NCI-H345 treated with DMSO at 0.1 percent for 48 hours (cell line): ENCODE data around the gene PPM1E.
"Not testable (repeated sequence)": the region's sequence is repeated elsewhere in the genome, so short reads cannot be mapped to it uniquely, and the experiment has no call there.

Experiments used
- DNase-seq: peaks from one replicate; lab custom pipeline; 2025; ENCODE audit not compliant: unreplicated experiment; lab: John Stamatoyannopoulos, UW

Gene PPM1E

DNA sequence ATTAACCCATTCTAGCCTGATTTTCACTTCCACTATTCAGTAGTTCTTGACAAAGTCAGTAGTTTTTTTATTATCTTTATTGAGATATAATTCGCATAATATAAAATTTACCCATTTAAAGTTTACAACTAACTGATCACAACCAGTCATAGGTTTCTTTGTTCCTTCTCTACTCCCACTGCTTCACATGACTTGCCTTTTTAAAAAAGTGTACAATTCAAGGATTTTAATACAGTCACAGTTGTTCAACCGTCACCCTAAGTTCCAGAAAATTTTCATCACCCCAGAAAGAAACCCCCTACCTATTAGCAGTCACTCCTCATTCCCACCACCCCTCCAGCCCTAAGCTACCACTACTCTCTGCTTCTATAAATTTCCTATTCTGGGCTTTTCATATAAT lies 188.5 kb downstream of the PPM1E start:
- DNase-seq = no peak

GRCh38 chr17:58947411-58947810 lies 191.8 kb downstream of the PPM1E start:
- DNase-seq = no peak

DNA sequence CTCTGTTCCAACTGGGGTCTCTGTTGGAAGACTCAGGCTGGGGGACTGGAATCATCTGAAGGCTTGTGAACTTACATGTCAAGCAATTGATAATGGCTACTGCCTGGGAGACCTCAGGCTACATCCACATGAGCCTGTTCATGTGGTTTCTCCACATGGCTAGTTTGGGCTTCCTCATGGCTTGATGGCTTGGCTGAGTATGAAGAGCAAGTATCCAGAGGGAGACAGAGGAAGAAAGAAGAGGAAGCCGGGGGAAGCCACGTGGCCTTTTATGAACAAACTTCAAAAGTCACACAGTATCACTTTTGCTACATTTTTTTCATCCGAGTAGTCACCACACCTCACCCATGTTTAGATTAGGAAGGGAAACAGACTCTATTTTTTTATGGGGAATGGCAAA lies 192.2 kb downstream of the PPM1E start:
- no peak for DNase-seq

DNA sequence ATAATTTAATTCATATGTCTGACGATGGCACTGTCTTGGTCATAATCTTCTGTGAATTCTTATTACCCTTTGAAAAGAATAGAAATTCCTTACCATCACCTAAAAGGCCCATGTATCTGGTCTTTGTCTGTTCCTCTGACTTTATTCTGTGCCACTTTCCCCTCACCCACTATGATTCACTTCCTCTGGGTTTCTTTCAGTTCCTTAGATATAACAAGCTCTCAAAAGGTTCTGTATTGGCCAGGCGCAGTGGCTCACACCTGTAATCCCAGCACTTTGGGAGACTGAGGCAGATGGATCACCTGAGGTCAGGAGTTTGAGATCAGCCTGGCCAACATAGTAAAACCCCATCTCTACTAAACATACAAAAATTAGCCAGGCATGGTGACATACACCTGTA lies 198.7 kb downstream of the PPM1E start:
- DNase-seq = not testable (repeated sequence)

DNA sequence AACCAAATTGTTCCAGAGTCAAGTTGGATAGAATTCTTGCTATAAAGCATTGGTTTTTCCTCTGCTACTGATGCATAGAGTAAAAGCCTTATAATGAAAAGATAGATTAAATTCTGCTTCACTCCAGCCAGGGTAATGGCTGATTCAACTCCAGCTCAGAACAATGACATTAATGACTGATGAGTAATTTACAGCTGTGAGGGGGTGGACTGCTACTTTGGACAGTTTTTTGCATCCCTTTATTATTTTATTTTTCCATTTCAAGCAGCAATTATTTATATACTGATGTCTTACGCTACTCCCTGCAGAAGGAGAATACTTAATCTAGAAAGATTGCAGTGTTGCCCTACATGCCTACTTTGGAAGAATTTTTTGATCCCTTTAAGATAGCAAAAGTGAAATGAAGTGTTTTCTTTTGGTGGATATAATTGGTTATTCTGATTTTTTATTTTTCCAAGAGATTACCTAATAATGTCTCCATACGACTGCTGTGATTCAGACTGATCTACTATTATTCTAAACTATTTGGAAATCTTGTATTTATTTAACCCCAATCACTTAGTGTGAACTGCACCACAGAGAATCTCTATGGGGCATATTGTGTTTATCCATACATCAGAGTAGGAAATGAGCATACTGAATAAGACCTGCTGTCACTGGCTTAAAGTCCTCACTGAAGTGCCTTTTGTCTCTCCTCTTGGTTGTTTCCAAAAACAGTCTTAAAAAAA lies 201.5 kb downstream of the PPM1E start:
- no peak for DNase-seq

DNA sequence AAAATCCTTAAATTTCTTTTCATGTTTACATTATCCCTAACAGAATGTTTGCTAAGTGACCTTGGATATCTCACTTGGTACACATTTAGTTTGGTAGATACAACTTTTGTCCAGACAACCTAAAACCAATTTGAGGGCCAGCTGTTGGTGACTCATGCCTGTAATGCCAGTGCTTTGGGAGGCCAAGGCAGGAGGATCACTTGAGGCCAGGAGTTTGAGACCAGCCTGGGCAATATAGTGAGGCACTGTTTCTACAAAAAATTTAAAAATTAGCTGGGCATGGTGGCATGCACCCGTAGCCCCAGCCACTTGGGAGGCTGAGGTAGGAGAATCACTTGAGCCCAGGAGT lies 202.0 kb downstream of the PPM1E start:
- DNase-seq = not testable (repeated sequence)

- DNase-seq = peak; percentile 44
These were observed 204.4 kb downstream of the PPM1E start for GRCh38 chr17:58960068-58960467.

DNA sequence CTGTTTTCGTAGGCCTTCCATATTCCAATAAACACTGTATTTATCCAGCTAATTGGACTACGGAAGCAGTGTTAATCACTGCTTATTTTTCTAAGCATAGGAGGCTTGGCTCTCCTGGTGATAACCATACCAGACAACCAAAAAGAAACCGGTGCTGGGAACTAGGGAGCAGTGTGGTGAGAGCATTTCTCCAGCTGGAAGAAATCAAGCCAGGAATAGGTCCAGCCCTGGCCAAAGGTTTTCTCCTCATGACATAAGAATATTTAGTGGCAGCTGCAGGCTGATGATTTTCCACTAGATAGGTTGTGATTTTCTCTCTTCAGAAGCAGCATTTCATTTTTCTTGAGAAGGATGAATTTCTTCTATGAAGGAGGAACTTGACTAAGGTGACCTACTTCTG lies 209.6 kb downstream of the PPM1E start:
- DNase-seq = no peak

- no peak for DNase-seq
These were observed 210.6 kb downstream of the PPM1E start for GRCh38 chr17:58966208-58966607.

DNA sequence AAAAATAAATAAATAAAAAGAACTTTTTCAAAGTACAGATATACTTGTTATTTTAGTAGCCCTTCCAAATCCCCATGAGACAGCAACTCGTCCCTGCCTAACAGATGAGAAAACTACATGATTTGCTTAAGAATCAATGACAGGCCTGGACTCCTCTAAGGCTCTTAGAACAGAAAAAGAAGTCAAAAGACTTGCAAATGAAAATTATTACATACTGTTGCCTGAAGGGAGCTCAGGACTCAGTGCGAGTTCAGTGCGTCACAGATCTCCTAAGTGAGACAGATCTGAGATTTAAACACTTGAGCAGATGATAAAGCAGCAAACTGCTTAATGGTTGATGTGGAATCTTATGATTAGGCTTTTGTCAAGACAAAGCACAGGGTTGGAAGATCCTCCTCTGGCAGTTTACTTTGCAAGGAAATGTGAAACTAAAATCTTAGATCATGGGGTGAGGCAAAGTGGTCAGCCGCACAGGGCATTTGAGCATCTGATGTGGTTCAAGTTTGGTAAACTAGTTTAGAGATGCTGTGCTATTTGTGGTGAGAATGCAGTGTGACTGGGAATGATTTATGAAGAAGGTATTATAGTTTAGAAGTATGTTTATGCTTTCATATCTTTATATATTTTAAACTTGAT lies 212.9 kb downstream of the PPM1E start:
- no peak for DNase-seq

- DNase-seq = peak; percentile 75
These were observed 213.5 kb downstream of the PPM1E start for GRCh38 chr17:58969156-58969555.

- DNase-seq = no peak
These were observed 214.0 kb downstream of the PPM1E start for GRCh38 chr17:58969612-58970011.

- no peak for DNase-seq
These were observed 215.2 kb downstream of the PPM1E start for GRCh38 chr17:58970609-58971450.

GRCh38 chr17:58974354-58974753 lies 218.7 kb downstream of the PPM1E start:
- DNase-seq = no peak

- DNase-seq = no peak
These were observed 220.9 kb downstream of the PPM1E start for GRCh38 chr17:58976541-58976940.

DNA sequence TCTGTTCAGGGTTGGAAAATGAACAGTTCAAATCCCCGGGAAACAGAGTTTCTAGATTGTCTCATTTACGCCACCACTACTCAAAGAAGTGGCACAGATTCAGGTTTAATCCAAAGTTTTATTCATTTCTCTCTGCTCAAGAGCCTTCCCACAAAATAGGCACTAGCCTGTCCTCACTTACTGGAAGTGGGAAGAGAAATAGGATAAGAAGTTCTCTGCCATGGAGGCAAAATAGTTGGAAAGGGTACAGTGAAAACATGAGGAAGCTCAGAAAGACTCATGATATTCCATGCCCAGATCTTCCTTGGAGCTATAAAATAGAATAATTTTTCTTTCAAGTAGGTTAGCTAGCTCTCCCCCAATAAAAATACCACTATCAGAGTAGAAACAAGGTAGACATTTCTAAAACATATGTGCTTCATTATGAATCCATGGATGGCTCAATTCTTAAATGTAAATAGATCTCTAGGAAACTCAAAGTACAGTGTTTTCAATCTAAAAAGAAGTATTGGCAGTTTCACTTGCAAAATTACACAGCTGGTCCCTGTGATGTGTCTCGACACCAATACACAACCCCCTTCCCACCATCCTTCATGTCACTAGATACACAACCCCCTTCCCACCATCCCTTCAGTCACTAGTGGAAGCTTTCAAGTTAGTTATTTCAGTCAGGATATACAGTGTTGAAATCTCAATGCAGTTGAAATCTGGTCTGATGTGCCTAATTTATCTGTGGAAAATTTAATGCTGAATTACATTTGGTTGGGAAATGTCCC lies 225.2 kb downstream of the PPM1E start:
- no peak for DNase-seq

GRCh38 chr17:58982626-58983025 lies 227.0 kb downstream of the PPM1E start:
- DNase-seq = no peak

GRCh38 chr17:58985367-58985766 lies 229.7 kb downstream of the PPM1E start:
- no peak for DNase-seq

DNA sequence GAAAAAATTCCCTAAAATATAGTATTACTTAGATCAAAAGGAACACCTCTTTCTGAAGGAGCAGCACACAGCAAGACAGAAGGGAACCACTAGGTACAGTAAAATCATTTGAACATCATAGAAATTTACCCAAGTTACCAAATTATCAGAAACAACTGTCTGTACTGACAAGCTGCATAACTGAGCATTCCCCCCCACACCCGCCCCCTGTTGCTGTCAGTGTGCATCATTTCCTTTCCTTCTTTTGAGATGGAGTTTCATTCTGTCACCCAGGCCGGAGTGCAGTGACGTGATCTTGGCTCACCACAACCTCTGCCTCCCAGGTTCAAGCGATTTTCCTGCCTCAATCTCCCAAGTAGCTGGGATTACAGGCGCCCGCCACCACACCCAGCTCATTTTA lies 230.3 kb downstream of the PPM1E start:
- DNase-seq = no peak

- DNase-seq = no peak
These were observed 234.0 kb downstream of the PPM1E start for GRCh38 chr17:58989629-58990028.

GRCh38 chr17:58991718-58992331 lies 236.2 kb downstream of the PPM1E start:
- no peak for DNase-seq
